ENCODE results near the gene PGBD2. TPM values are rescaled to one million over a fixed set of nuclear protein-coding genes. Genes with fewer than 3 reads are reported as not detected.

PGBD2 gene
- total and polyA plus RNA-seq, 2 of the 4 experiments (the other 2 are of a cell fraction) = 4.8 to 6.8 TPM

GRCh38 chr1:248862695-248862997 lies 43.4 kb upstream of the PGBD2 start:
- ATAC-seq (ENCODE audit: low read depth) = no peak
- H3K27ac ChIP-seq (ENCODE audit: insufficient read depth, low read length) = no peak overlapping the region; the same call in 1 of the 2 replicates
- H3K9ac ChIP-seq (ENCODE audit: low read depth, low read length) = peak overlapping the region; percentile 23; the same call in 1 of the 2 replicates

More at GRCh38 chr1:248862695-248862997, 43.4 kb upstream of the PGBD2 start:
- peak overlapping the region; percentile 62 for H3K4me3 ChIP-seq (ENCODE audit: insufficient read depth, low read depth, low read length)
- no peak overlapping the region for H3K18ac ChIP-seq (ENCODE audit: low read depth, low read length)
- H3K14ac ChIP-seq (replicated peaks; ENCODE audit: low read depth, low read length) = peak overlapping the region; percentile 81; the same call in 1 of the 2 replicates
- no peaks in the 10 kb centered on the region for H3K9me3 ChIP-seq (ENCODE audit: control insufficient read depth, insufficient read depth, low read length)
- peak overlapping the region; percentile 86 for H3K4me2 ChIP-seq (ENCODE audit: low read depth, low read length)
- H2AK5ac ChIP-seq (ENCODE audit: low read depth, low read length) = peak overlapping the region; percentile 28; the same call in 1 of the 2 replicates
- peaks cover 15% of the 10 kb centered on the region for H3K4me1 ChIP-seq (ENCODE audit: control insufficient read depth, insufficient read depth, low read length)
- H2BK20ac ChIP-seq (ENCODE audit: low read depth, low read length) = peak overlapping the region; percentile 25; the same call in 1 of the 2 replicates
- no peak overlapping the region; the same call in 1 of the 2 replicates for H2BK120ac ChIP-seq (ENCODE audit: low read depth, low read length)
- H3K27me3 ChIP-seq (ENCODE audit: control insufficient read depth, insufficient read depth, low read length) = no peaks in the 10 kb centered on the region
- ChIA-PET POLR2A (ENCODE audit: unreplicated experiment) (no interaction called here), CTCF (no interaction called here)
- TF ChIP-seq CHD1 (IDR thresholded peaks at IDR 0.05; ENCODE audit: low read depth, low read length) (no peak), CTCF (conservative IDR thresholded peaks at IDR 0.05; ENCODE audit: low read depth, low read length) (no peak), FOS (IDR thresholded peaks at IDR 0.05; ENCODE audit: low read depth, low read length) (no peak)
- dilution Hi-C loops (cut with HindIII; ENCODE audit: low sequenced_read_pairs, unreplicated experiment) = no loop called here
- H3K56ac ChIP-seq (ENCODE audit: extremely low read depth, insufficient read depth, low read length) = no peak overlapping the region
- peak overlapping the region; percentile 42; the same call in 1 of the 2 replicates for H4K5ac ChIP-seq (ENCODE audit: low read depth, low read length)
- H2BK15ac ChIP-seq (ENCODE audit: low read depth, low read length) = no peak overlapping the region
- BruUV-seq (replicated peaks) = no TSS peak
- no peak overlapping the region for H2BK5ac ChIP-seq (ENCODE audit: low read depth, low read length, poor library complexity, severe bottlenecking)
- peaks cover 10 to 13% of the 10 kb centered on the region in 2 experiments; a peak in 3 of 4 replicates for H3K79me1 ChIP-seq (ENCODE audit: low read depth in 1 of 2, low read length in 2 of 2)
- no peaks in the 10 kb centered on the region for H4K20me1 ChIP-seq (ENCODE audit: insufficient read depth, low read length)
- intact Hi-C loops (cut with micrococcal nuclease) = no loop called here
- peak overlapping the region; percentile 78 for H2AK9ac ChIP-seq (replicated peaks; ENCODE audit: low read depth, low read length, poor library complexity)
- in situ Hi-C loops (cut with MboI; ENCODE audit: low sequenced_read_pairs) = no loop called here
- H3K9me1 ChIP-seq (ENCODE audit: insufficient read depth, low read length) = peaks cover 11% of the 10 kb centered on the region; the same call in 1 of the 2 replicates
- DNase-seq = no peak
- H4K91ac ChIP-seq (ENCODE audit: insufficient read depth, low read depth, low read length) = peak overlapping the region; percentile 48
- H4K8ac ChIP-seq (ENCODE audit: low read depth in 2 of 2, low read length in 2 of 2) = peak overlapping the region; percentile 69 to 85; a peak in 3 of 4 replicates
- peak overlapping the region; percentile 69; the same call in 1 of the 2 replicates for H3K23ac ChIP-seq (ENCODE audit: low read depth, low read length)
- no peaks in the 10 kb centered on the region for H3K36me3 ChIP-seq (ENCODE audit: control insufficient read depth, insufficient read depth, low read length)
- 20% methylated on average over 1 of the region's 4 CpGs; no CpG with 5 or more reads in 1 of the 2 experiments for WGBS, 2 experiments (ENCODE audit: extremely low coverage in 2 of 2, insufficient read length in 1 of 2)
- H2AFZ ChIP-seq (replicated peaks; ENCODE audit: low read length, poor library complexity) = peak overlapping the region; percentile 99
- H3K4ac ChIP-seq (ENCODE audit: low read depth, low read length) = peak overlapping the region; percentile 84

Measured in IMR-90 (cell line).